HEK293T (cell line): ENCODE measurements around the gene PLK3.
"Not testable (repeated sequence)": the region's sequence is repeated elsewhere in the genome, so short reads cannot be mapped to it uniquely, and the experiment has no call there.

ENCODE experiments used
- CTCF ChIA-PET: fragments of 350-600 bp; formaldehyde crosslinking; extraction: SDS; loops from one replicate; lab custom pipeline; 2021; ENCODE audit warnings: antibody characterized with exemption, inconsistent platforms; lab: Yijun Ruan, JAX
- POLR2A ChIA-PET: fragments of 350-600 bp; formaldehyde crosslinking; extraction: SDS; loops from one replicate; lab custom pipeline; 2020; ENCODE audit warnings: antibody characterized with exemption, inconsistent platforms; lab: Yijun Ruan, JAX
- DNase-seq: peaks from one replicate; pipeline ENCODE4 v3.0.0; 2012; ENCODE audit warnings: mixed read lengths; ENCODE audit errors: extremely low spot score
- ARNT ChIP-seq: fragments of 450-650 bp; IDR thresholded peaks from 2 replicates; pipeline ENCODE4 v1.6.1; 2017; ENCODE audit warnings: mild to moderate bottlenecking
- BHLHE40 ChIP-seq: fragments of 450-650 bp; IDR thresholded peaks from 2 replicates; pipeline ENCODE4 v1.6.1; 2016; ENCODE audit warnings: mild to moderate bottlenecking, moderate library complexity, borderline replicate concordance
- CTBP1 ChIP-seq: fragments of 450-650 bp; IDR thresholded peaks from 2 replicates; pipeline ENCODE4 v1.6.1; 2016; ENCODE audit warnings: borderline replicate concordance
- ELF4 ChIP-seq: fragments of 450-650 bp; IDR thresholded peaks from 2 replicates; pipeline ENCODE4 v1.6.1; 2017; ENCODE audit warnings: antibody characterized with exemption
- FOXA1 ChIP-seq: fragments of 450-650 bp; IDR thresholded peaks from 2 replicates; pipeline ENCODE4 v1.6.1; 2016; ENCODE audit warnings: mild to moderate bottlenecking
- FOXK2 ChIP-seq: fragments of 450-650 bp; IDR thresholded peaks from 2 replicates; pipeline ENCODE4 v1.6.1; 2016; ENCODE audit warnings: mild to moderate bottlenecking
- FOXM1 ChIP-seq: fragments of 450-650 bp; IDR thresholded peaks from 2 replicates; pipeline ENCODE4 v1.6.1; 2017; ENCODE audit warnings: mild to moderate bottlenecking, borderline replicate concordance
- HDGF ChIP-seq: fragments of 450-650 bp; IDR thresholded peaks from 2 replicates; pipeline ENCODE4 v1.6.1; 2017; ENCODE audit warnings: antibody characterized with exemption, borderline replicate concordance
- L3MBTL2 ChIP-seq: fragments of 450-650 bp; conservative IDR thresholded peaks from 2 replicates; pipeline ENCODE4 v1.6.1; 2016; ENCODE audit warnings: mild to moderate bottlenecking
- LEF1 ChIP-seq: fragments of 450-650 bp; IDR thresholded peaks from 2 replicates; pipeline ENCODE4 v1.6.1; 2017; ENCODE audit warnings: mild to moderate bottlenecking, borderline replicate concordance
- NFRKB ChIP-seq: fragments of 450-650 bp; IDR thresholded peaks from 2 replicates; pipeline ENCODE4 v1.6.1; 2016; ENCODE audit warnings: mild to moderate bottlenecking, moderate library complexity
- SP1 ChIP-seq: fragments of 450-650 bp; IDR thresholded peaks from 2 replicates; pipeline ENCODE4 v1.6.1; 2017
- SUZ12 ChIP-seq: fragments of 450-650 bp; IDR thresholded peaks from 2 replicates; pipeline ENCODE4 v1.6.1; 2016; ENCODE audit warnings: mild to moderate bottlenecking
- TARDBP ChIP-seq: fragments of 450-650 bp; IDR thresholded peaks from 2 replicates; pipeline ENCODE4 v1.6.1; 2016
- ZNF384 ChIP-seq: fragments of 450-650 bp; IDR thresholded peaks from 2 replicates; pipeline ENCODE4 v1.6.1; 2016
- TF ChIP-seq, protein P1 (sequence below): fragments of 450-650 bp; IDR thresholded peaks from 2 replicates; pipeline ENCODE4 v1.6.1; 2016

PLK3 gene

DNA sequence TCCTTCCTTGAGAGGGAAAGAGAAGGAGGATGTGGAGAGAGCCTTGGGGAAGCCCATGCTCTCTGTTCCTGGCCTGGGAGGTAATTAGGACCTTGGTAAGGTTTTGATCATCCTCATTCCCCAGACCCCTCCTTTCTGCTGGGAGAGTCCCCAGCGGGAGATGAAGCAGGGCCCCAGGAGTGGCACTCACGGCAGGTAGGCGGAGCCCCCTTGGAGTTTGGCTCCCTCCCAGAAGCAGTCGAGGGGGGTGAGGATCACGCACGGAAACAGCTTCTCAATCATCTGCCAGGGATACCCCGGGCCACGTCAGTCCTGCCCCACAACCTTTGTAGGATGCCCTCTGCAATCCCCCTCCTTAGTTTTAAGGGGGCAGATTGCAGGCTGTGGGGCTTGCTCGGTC is 31.3 kb downstream of the PLK3 start:
- TF ChIP-seq ARNT = no peak
- no peak for TF ChIP-seq FOXM1
- TF ChIP-seq FOXK2 = no peak
- TF ChIP-seq FOXA1 = no peak
- no peak for TF ChIP-seq ZNF384
- no peak for TF ChIP-seq CTBP1
- no peak for DNase-seq
- CTCF ChIA-PET = interaction anchor here (0.5 to 1.0 kb wide), 4 partner anchors 11 to 1769 kb away, joined by 3 to 5 read pairs (median 4); partner anchors contain the start of gene PTCH2
- POLR2A ChIA-PET = interaction anchor here (0.9 to 5.1 kb wide), 6 partner anchors 11 to 660 kb away, joined by 3 to 34 read pairs (median 3); partner anchors contain the start of genes EIF2B3, PTCH2, RPS8 and TESK2

DNA sequence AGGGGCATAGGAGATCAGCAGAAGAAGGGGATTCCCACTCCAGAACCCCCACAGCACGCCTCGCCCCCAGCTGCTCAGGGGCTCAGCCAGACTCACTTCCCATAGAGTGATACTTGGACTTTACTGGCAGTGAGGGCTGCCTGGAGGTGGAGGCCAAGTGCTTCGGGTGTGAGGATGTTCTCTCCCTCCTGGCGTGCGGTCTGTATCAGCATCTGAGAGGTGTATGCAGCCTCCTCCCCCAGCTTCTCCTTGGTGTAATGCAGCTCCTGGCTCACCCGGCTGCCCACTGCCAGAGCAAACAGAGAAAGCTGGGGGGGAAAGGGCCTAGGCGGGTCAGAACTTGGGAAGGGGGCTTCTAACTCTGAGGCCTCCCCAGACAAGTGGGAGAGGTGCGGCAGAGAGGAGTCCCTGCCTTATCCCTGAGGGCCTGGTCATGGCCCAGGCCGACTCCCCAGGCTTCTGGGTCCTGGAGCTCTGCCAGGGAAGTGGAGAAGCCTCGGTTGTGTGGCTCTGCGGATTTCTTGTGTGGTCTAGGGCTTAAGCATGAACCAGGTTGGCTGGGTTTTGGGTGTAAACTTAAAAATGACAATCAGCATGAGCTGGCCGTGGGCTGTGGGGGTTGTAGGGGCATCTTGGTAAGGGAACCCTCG is 32.0 kb downstream of the PLK3 start:
- ChIA-PET POLR2A (interaction anchor here (0.7 to 5.1 kb wide), 4 partner anchors 12 to 659 kb away, joined by 3 to 34 read pairs (median 3); partner anchors contain the start of genes RPS8 and TESK2), CTCF (interaction anchor here (0.5 to 1.0 kb wide), 3 partner anchors 10 to 1768 kb away, joined by 3 to 5 read pairs (median 4); partner anchors contain the start of gene PTCH2)
- TF ChIP-seq L3MBTL2 = no peak
- TF ChIP-seq TARDBP = no peak
- no peak for TF ChIP-seq FOXM1
- TF ChIP-seq SP1 = no peak
- TF ChIP-seq FOXK2 = no peak
- no peak for TF ChIP-seq LEF1
- TF ChIP-seq ZNF384 = no peak
- TF ChIP-seq FOXA1 = no peak
- TF ChIP-seq, protein P1, sequence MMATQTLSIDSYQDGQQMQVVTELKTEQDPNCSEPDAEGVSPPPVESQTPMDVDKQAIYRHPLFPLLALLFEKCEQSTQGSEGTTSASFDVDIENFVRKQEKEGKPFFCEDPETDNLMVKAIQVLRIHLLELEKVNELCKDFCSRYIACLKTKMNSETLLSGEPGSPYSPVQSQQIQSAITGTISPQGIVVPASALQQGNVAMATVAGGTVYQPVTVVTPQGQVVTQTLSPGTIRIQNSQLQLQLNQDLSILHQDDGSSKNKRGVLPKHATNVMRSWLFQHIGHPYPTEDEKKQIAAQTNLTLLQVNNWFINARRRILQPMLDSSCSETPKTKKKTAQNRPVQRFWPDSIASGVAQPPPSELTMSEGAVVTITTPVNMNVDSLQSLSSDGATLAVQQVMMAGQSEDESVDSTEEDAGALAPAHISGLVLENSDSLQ = no peak
- no peak for DNase-seq

DNA sequence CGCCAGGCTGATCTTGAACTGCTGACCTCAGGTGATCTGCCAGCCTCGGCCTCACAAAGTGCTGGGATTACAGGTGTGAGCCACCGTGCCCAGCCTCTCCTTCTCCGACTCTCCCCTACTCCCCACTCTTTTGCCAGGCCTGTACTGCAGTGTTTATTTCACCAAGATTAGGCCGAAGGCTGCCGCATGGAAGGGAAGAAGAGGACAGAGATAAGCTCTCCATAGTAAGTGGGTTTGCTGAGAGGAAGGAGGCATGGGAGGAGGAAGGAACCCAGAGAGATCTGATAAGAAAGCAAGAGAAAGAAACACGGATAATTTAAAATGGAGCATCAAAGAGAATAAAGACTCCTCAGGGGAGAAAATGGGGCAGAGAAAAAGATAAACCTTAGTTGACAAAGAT is 34.2 kb downstream of the PLK3 start:
- TF ChIP-seq SUZ12 = no peak
- POLR2A ChIA-PET = interaction anchor here (1.3 kb wide), 1 partner anchor 15 kb away, joined by 4 read pairs; no protein-coding TSS in a partner anchor
- CTCF ChIA-PET = no interaction called here
- DNase-seq = no peak

DNA sequence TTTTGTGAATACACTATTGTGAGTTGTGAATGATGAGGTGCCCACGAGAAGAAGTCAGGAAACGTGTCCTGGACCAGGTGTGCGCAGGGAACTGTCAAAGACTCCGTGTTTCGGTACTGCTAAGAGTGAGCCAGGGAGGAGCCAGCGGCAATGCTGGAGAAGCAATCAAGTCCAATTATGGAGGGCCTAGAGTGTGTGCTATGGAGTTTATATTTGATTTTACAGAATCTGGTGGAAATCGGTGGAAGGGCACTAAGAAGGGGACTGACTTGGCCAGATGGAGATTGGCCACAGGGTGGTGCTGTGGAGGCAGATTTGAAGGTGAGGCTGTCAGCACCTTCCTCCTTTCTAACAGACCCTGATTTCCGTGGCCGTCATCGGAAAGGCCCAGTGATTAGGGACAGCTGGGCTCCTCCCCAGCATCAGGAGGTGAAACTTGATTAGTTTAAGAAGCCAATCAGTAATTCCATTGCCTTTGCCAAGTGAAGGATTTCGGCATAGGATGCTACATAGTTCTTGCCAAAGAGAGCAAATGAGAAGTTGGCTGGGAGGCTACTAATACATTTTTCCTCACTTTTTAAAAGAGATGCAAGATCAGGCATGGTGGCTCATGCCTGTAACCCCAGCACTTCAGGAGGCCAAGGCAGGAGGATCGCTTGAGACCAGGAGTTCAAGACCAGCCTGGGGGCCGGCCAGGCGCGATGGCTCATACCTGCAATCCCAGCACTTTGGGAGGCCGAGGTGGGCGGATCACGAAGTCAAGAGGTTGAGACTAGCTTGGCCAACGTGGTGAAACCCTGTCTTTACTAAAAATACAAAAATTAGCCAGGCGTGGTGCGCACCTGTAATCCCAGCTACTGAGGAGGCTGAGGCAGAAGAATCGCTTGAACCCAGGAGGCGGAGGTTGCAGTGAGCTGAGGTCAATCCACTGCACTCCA is 35.8 kb downstream of the PLK3 start:
- TF ChIP-seq FOXM1 = no peak
- TF ChIP-seq, protein P1 = 0 out of 2 replicates have a peak, but pooled peaks have one; percentile 6
- ChIA-PET POLR2A (interaction anchor here (1.7 kb wide), 1 partner anchor 176 kb away, joined by 4 read pairs; the partner anchor contains the start of gene UROD), CTCF (interaction anchor here (0.6 to 1.3 kb wide), 3 partner anchors 15 to 175 kb away, joined by 3 read pairs; partner anchors contain the start of gene HECTD3)

DNA sequence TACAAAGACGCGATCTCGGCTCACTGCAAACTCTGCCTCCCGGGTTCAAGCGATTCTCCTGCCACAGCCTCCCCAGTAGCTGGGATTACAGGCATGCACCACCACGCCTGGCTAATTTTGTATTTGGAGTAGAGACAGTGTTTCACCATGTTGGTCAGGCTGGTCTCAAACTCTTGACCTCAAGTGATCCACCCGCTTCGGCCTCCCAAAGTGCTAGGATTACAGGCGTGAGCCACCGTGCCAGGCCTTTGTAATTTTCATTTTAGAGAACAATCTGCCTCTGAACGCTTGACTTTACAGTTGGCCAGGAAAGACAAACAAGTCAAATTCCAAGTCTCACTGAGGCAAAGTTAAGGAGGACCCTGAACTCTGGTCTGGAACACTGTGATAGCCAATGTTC is 38.1 kb downstream of the PLK3 start:
- CTCF ChIA-PET = not testable (repeated sequence)

More for the DNA sequence above, 35.8 kb downstream of the PLK3 start:
- DNase-seq = peak; percentile 83

DNA sequence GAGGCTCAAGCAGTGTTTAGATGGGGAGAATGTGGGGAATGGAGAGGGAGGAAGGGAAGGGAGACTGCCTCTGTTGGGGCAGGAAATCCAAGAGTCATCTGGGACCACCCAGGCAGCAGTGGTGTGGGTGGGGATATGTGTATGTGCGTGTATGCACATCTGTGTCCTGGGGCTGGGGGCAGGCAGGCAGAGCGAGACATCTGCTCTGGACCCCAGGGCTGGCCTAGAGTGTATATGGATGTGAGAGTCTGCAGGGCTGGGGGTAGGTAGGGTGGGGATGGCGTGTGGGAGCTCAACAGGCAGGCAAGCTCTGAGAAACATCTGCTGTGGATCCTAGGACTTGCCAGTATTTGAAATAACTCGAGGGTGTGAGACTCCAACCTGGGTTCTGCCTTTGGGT is 39.4 kb downstream of the PLK3 start:
- ChIA-PET POLR2A (no interaction called here), CTCF (no interaction called here)
- TF ChIP-seq L3MBTL2 = no peak
- TF ChIP-seq FOXM1 = no peak
- TF ChIP-seq CTBP1 = no peak
- TF ChIP-seq TARDBP = no peak
- no peak for TF ChIP-seq LEF1
- TF ChIP-seq FOXA1 = no peak
- TF ChIP-seq FOXK2 = no peak
- TF ChIP-seq HDGF = no peak
- TF ChIP-seq ARNT = no peak
- TF ChIP-seq, protein P1 = no peak
- TF ChIP-seq NFRKB = no peak
- no peak for TF ChIP-seq BHLHE40
- no peak for TF ChIP-seq ELF4
- TF ChIP-seq SP1 = no peak
- TF ChIP-seq SUZ12 = no peak
- no peak for TF ChIP-seq ZNF384
- no peak for DNase-seq

More for the DNA sequence above, 38.1 kb downstream of the PLK3 start:
- not testable (repeated sequence) for DNase-seq
- POLR2A ChIA-PET = interaction anchor here (1.0 kb wide), 1 partner anchor 63 kb away, joined by 3 read pairs; the partner anchor contains the start of gene RPS8
